Lung (tissue), 12 donors: ENCODE results near the gene RAP1A. TPM values are rescaled to one million over a fixed set of nuclear protein-coding genes. Genes with fewer than 3 reads are reported as not detected.

ENCODE experiments used
- ATAC-seq: fragments of 200-7000 bp; cut with Tn5 transposase; one replicate; pipeline ENCODE4 v1.9.1; 2020; ENCODE audit warnings: moderate number of reproducible peaks; ENCODE audit not compliant: insufficient read depth, low FRiP score
- DNase-seq, 3 donors: peaks; one replicate each; pipeline ENCODE4 v3.0.0-alpha.2; 2013 to 2017
- H3K27ac ChIP-seq, 2 donors: one replicate each; pipeline ENCODE4 v1.5.1; 2013; ENCODE audit warnings: mild to moderate bottlenecking in 2 of 2, moderate library complexity in 2 of 2, control low read depth in 1 of 2, inconsistent platforms in 1 of 2, low read depth in 1 of 2, low read length in 1 of 2
- H3K27me3 ChIP-seq, 3 donors: one replicate each; pipeline ENCODE4 v1.5.1; 2013; ENCODE audit warnings: low read length in 2 of 3; ENCODE audit not compliant: control insufficient read depth in 3 of 3, insufficient read depth in 3 of 3
- H3K36me3 ChIP-seq, 4 donors: one replicate each; pipeline ENCODE4 v1.5.1; 2013; ENCODE audit warnings: low read length in 4 of 4, mild to moderate bottlenecking in 1 of 4, moderate library complexity in 1 of 4; ENCODE audit not compliant: control insufficient read depth in 4 of 4, insufficient read depth in 4 of 4
- H3K4me1 ChIP-seq, 5 donors: one replicate each; pipeline ENCODE4 v1.5.1; 2013; ENCODE audit warnings: low read length in 5 of 5, mild to moderate bottlenecking in 2 of 5, moderate library complexity in 1 of 5; ENCODE audit not compliant: control insufficient read depth in 5 of 5, insufficient read depth in 5 of 5
- H3K4me3 ChIP-seq: one replicate; pipeline ENCODE4 v1.5.1; 2013; ENCODE audit warnings: mild to moderate bottlenecking, control low read depth, moderate library complexity
- H3K9ac ChIP-seq, 2 donors: one replicate each; pipeline ENCODE4 v1.5.1; 2013; ENCODE audit warnings: low read length in 2 of 2, control low read depth in 1 of 2; ENCODE audit not compliant: insufficient read depth in 1 of 2
- H3K9me3 ChIP-seq, 4 donors: one replicate each; pipeline ENCODE4 v1.5.1; 2013; ENCODE audit warnings: low read length in 3 of 4, mild to moderate bottlenecking in 1 of 4, moderate library complexity in 1 of 4; ENCODE audit not compliant: control insufficient read depth in 4 of 4, insufficient read depth in 3 of 4
- CTCF ChIP-seq: IDR thresholded peaks from 2 replicates; pipeline ENCODE4 v1.5.1; 2012; ENCODE audit warnings: mild to moderate bottlenecking; ENCODE audit errors: control extremely low read depth, extremely low read depth
- WGBS, 2 donors: extraction: QIAGEN DNeasy Blood & Tissue Kit; methylation state at CpG; one replicate each; pipeline ENCODE4 v1.1.7; 2013; 5-methylcytosine and 5-hydroxymethylcytosine counted together
- polyA plus RNA-seq, 2 donors: library from polyadenylated mRNA; stranded (reverse); fragments of 200-250 nt; gene quantifications; one replicate each; pipeline ENCODE4 v1.2.1, GENCODE V29; 2013
- total RNA-seq, 2 donors: library from RNA; depleted of rRNA in 1 of 2; stranded (reverse); fragments of >200 nt in 1 of 2; gene quantifications; one replicate each; pipeline ENCODE4 v1.2.1, GENCODE V29; 2014 to 2021
- donor health status: control.
- donor health status: control.
- donor health status: Bipolar disorder and iron deficiency.
- donor health status: healthy.
- donor health status: DM: yes; HTN: yes; CAD: no.

RAP1A gene
- total and polyA plus RNA-seq, 4 donors: 64.5 to 97.3 (median 77.6) TPM

DNA sequence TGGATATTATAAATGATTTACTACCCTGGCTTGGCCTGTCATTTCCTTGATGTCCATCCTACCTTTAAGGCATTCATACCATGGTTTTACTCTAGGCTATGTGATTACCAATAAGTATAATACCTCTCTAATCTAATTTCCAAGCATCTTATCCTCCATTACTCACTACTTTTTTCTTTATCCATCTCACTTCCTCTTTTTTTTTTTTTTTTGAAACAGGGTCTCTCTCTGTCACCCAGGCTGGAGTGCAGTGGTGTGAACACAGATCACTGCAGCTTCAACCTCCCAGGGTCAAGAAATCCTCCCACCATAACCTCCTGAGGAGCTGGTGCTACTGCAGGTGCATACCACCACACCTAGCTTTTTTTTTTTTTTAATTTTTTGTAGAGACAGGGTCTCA lies 79.7 kb downstream of the RAP1A start:
- H3K4me1 ChIP-seq: no peaks in the 10 kb centered on the region
- no peak overlapping the region for H3K27ac ChIP-seq
- no peaks in the 10 kb centered on the region for H3K27me3 ChIP-seq
- H3K9ac ChIP-seq: no peak overlapping the region
- no peak overlapping the region for H3K4me3 ChIP-seq
- DNase-seq (no peak), ATAC-seq (no peak)
- peaks cover 11 to 34% (median 25%) of the 10 kb centered on the region in 4 donors for H3K36me3 ChIP-seq
- no peak for TF ChIP-seq CTCF
- no peaks in the 10 kb centered on the region for H3K9me3 ChIP-seq

DNA sequence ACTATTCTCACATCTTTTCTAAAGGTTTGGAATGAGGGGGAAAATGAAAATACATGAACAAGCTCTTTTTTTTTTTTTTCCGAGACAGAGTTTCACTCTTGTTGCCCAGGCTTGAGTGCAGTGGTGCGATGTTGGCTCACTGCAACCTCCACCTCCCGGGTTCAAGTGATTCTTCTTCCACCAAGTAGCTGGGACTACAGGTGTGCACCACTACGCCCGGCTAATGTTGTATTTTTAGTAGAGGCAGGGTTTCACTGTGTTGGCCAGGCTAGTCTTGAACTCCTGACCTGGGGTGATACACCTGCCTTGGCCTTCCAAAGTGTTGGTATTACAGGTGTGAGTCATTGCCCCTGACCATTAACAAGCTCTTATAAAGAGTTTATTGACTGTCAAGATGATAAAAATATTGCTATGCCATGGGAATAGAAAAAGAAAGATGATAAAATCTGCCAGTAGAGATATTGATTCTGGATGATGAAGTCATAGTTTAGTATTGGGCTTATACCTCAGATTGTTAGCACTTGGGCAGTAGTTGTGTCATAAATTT lies 83.0 kb downstream of the RAP1A start:
- peaks cover 13 to 36% (median 25%) of the 10 kb centered on the region in 4 donors for H3K36me3 ChIP-seq
- ATAC-seq (no peak), DNase-seq (no peak)

DNA sequence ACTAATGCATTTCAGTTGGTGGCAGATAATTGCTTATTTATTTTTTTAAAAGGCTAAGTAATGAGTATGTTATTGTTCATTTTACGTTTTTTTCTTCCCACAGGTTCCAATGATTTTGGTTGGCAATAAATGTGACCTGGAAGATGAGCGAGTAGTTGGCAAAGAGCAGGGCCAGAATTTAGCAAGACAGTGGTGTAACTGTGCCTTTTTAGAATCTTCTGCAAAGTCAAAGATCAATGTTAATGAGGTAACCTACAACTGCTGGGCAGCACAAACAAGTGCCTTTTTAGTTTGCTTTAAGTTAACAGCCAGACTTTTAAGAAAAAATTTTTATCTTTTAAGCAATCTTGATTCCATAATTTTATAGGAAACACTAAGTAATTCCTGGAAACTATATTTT lies 84.7 kb downstream of the RAP1A start:
- Histone ChIP-seq H3K4me3 (no peak overlapping the region), H3K4me1 (peaks cover 0 to 2% (median 0%) of the 10 kb centered on the region in 5 donors), H3K27ac (no peak overlapping the region), H3K9me3 (no peaks in the 10 kb centered on the region), H3K36me3 (peaks cover 14 to 45% (median 26%) of the 10 kb centered on the region in 4 donors), H3K9ac (no peak overlapping the region), H3K27me3 (no peaks in the 10 kb centered on the region)
- DNase-seq (no peak), ATAC-seq (no peak)
- WGBS, 2 donors: 65 to 85% methylated on average over 2 of the region's 2 CpGs
- TF ChIP-seq CTCF: no peak

More for the DNA sequence above, 83.0 kb downstream of the RAP1A start:
- no peak for TF ChIP-seq CTCF
- Histone ChIP-seq H3K9me3 (no peaks in the 10 kb centered on the region), H3K27ac (no peak overlapping the region), H3K4me3 (no peak overlapping the region), H3K27me3 (no peaks in the 10 kb centered on the region), H3K9ac (no peak overlapping the region), H3K4me1 (no peaks in the 10 kb centered on the region)
- WGBS, 2 donors: 95 to 98% methylated on average over 5 of the region's 5 CpGs

GRCh38 chr1:111704776-111705175 lies 85.2 kb downstream of the RAP1A start:
- DNase-seq (no peak), ATAC-seq (peak; percentile 46)
- TF ChIP-seq CTCF: no peak
- no peak overlapping the region for H3K4me3 ChIP-seq
- H3K27ac ChIP-seq: no peak overlapping the region
- H3K9ac ChIP-seq: no peak overlapping the region
- H3K36me3 ChIP-seq: peaks cover 10 to 45% (median 24%) of the 10 kb centered on the region in 4 donors
- H3K4me1 ChIP-seq: peaks cover 0 to 5% (median 0%) of the 10 kb centered on the region in 5 donors
- H3K27me3 ChIP-seq: no peaks in the 10 kb centered on the region
- no peaks in the 10 kb centered on the region for H3K9me3 ChIP-seq
